ENCODE data around the gene ZFP64.

The ZFP64 gene

DNA sequence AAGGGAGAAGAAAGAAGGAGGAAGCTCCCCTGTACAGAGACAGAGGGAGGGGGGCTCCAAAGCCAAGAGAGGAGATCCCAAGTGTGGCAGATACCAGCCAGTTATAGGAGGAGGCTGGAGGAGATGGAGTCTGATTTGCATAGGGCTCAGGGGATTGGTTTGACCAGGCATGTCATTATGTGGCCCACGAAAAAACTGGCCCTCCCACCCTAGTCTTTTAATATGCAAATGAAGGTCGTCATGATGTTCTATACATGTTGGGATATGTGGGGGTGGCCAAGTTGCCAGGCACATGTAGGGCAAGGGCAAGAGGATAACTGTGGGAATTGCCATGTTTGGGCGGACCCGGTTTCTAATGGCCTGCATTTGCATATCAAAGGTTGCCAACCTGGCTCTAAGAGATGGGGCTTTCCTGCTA lies 17.6 kb upstream of the ZFP64 start:
- CTCF ChIA-PET: interaction anchor here (0.6 kb wide), 1 partner anchor 327 kb away, joined by 5 read pairs; no protein-coding TSS in a partner anchor
- TF ChIP-seq FOXM1 (IDR thresholded peaks at IDR 0.05; ENCODE audit: borderline replicate concordance) (no peak), L3MBTL2 (conservative IDR thresholded peaks at IDR 0.05) (no peak), ARNT (IDR thresholded peaks at IDR 0.05) (no peak), LEF1 (IDR thresholded peaks at IDR 0.05; ENCODE audit: borderline replicate concordance) (no peak), SUZ12 (IDR thresholded peaks at IDR 0.05) (no peak), ZNF384 (IDR thresholded peaks at IDR 0.05) (no peak), CTBP1 (IDR thresholded peaks at IDR 0.05; ENCODE audit: borderline replicate concordance) (no peak), ELF4 (IDR thresholded peaks at IDR 0.05) (no peak), TARDBP (IDR thresholded peaks at IDR 0.05) (no peak), HDGF (IDR thresholded peaks at IDR 0.05; ENCODE audit: borderline replicate concordance) (no peak), FOXA1 (IDR thresholded peaks at IDR 0.05) (no peak)
- DNase-seq (ENCODE audit: extremely low spot score): no peak
- POLR2A ChIA-PET: no interaction called here

DNA sequence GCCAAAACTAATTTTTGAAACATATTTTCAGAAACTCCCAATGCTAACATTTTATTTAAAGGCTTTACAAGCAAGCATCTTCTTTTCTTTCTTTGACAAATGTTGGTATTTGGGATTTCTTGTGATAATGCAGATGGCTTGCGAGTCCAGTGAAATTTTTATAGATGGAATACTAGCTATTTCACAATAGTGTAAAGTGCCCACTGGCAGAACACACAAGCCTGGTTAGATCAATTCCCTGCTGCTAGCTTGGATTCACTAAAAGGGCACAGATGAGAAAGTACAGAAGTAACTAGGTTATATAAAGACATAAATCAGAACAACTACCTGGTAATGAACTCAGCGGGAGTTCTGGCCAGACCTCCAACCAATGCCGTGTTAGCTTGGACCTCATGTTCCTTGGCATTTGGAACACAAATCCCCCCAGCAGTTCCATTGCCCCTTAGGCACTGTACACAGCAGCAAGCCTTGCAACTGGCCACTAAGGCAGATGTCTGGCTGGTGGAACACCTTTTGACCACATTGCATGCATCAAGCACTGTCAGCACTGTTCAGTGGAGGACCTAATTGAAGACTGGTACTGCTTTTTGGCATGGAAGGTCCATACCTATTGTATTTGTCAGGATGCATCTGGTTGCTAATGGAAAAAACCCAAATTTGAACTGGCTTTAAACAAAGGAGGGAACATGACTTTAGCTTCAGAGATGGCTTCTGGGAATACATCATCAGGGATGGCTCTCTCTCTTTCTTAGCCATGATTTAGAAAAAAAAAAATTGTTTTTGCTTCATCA lies 15.6 kb upstream of the ZFP64 start:
- TF ChIP-seq LEF1 (IDR thresholded peaks at IDR 0.05; ENCODE audit: borderline replicate concordance): no peak
- no peak for TF ChIP-seq TARDBP (IDR thresholded peaks at IDR 0.05)
- TF ChIP-seq SUZ12 (IDR thresholded peaks at IDR 0.05): no peak
- no peak for TF ChIP-seq ELF4 (IDR thresholded peaks at IDR 0.05)
- TF ChIP-seq FOXK2 (IDR thresholded peaks at IDR 0.05): no peak
- TF ChIP-seq BHLHE40 (IDR thresholded peaks at IDR 0.05; ENCODE audit: borderline replicate concordance): no peak
- TF ChIP-seq FOXM1 (IDR thresholded peaks at IDR 0.05; ENCODE audit: borderline replicate concordance): no peak
- TF ChIP-seq L3MBTL2 (conservative IDR thresholded peaks at IDR 0.05): no peak
- no peak for TF ChIP-seq ZNF384 (IDR thresholded peaks at IDR 0.05)
- ChIA-PET CTCF (no interaction called here), POLR2A (no interaction called here)
- DNase-seq (ENCODE audit: extremely low spot score): no peak

DNA sequence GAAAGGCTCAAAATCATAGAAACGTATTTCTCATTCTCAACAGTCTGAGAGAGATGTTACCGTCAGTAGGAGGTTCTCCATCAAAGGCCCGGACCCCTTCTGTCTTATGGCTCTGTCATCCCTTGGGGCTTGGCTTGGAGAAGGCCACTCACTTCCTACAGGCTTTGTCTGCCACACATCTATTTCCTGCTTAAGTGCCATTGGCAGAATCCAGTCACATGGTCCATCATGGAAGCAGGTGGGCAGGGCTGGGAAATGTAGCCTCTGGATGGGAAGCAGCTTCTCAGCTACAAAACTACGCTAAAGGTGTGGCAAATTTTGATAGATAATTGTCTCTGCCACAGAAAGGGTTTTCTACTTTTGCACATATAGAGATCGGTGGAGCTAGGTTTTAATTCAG lies 12.6 kb upstream of the ZFP64 start:
- DNase-seq (ENCODE audit: extremely low spot score): no peak
- TF ChIP-seq SUZ12 (IDR thresholded peaks at IDR 0.05): no peak
- TF ChIP-seq FOXM1 (IDR thresholded peaks at IDR 0.05; ENCODE audit: borderline replicate concordance): no peak
- TF ChIP-seq, protein P1, sequence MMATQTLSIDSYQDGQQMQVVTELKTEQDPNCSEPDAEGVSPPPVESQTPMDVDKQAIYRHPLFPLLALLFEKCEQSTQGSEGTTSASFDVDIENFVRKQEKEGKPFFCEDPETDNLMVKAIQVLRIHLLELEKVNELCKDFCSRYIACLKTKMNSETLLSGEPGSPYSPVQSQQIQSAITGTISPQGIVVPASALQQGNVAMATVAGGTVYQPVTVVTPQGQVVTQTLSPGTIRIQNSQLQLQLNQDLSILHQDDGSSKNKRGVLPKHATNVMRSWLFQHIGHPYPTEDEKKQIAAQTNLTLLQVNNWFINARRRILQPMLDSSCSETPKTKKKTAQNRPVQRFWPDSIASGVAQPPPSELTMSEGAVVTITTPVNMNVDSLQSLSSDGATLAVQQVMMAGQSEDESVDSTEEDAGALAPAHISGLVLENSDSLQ (IDR thresholded peaks at IDR 0.05): no peak
- TF ChIP-seq FOXK2 (IDR thresholded peaks at IDR 0.05): no peak
- no peak for TF ChIP-seq NFRKB (IDR thresholded peaks at IDR 0.05)
- no peak for TF ChIP-seq ARNT (IDR thresholded peaks at IDR 0.05)
- TF ChIP-seq BHLHE40 (IDR thresholded peaks at IDR 0.05; ENCODE audit: borderline replicate concordance): no peak
- TF ChIP-seq ELF4 (IDR thresholded peaks at IDR 0.05): no peak
- ChIA-PET POLR2A (interaction anchor here (0.6 to 0.7 kb wide), 2 partner anchors 8 to 659 kb away, joined by 3 read pairs; no protein-coding TSS in a partner anchor), CTCF (no interaction called here)

DNA sequence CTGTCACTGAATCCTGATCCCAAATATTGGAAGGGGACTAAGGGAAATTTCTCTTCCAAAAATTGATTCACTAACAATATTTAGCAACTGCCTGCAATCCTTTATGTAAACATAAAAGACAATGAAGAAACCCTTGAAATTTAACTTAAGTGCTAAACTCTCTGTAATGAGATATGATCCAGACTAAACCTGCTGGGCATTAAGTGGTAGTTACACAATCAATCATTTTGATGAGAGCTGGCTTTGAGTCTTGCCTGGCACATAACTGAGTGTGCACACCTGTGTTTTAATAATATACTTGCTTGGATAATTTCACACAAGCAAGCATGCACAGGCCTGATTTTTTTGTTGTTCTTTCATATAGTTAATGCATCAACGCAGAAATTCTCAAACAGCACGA lies 9.8 kb upstream of the ZFP64 start:
- DNase-seq (ENCODE audit: extremely low spot score): no peak
- ChIA-PET POLR2A (interaction anchor here (1.5 kb wide), 1 partner anchor 10 kb away, joined by 5 read pairs; the partner anchor contains the start of gene ZFP64), CTCF (no interaction called here)
- TF ChIP-seq, protein P1 (IDR thresholded peaks at IDR 0.05): peak; percentile 33; the same call in 1 of the 2 replicates
- TF ChIP-seq LEF1 (IDR thresholded peaks at IDR 0.05; ENCODE audit: borderline replicate concordance): no peak

DNA sequence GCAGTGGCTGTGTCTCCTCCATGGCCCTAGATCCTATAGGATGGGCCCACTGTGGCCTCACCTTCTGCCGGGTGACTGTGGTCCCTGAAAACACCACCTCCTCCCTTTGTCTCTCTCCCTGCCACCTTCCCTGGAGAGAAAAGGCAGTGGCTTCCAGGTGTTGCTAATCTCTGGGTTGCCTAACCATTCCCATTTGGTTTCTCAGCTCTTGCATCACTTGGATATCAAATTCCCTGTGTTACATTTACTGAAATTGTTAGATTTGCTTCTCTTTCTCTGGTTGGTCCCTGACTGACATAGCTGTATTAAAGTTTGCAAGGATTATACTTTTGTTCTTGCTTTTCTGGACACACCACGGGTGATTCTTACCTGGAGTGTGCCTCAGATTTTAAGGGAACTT lies 9.3 kb upstream of the ZFP64 start:
- TF ChIP-seq L3MBTL2 (conservative IDR thresholded peaks at IDR 0.05) (no peak), TARDBP (IDR thresholded peaks at IDR 0.05) (no peak), HDGF (IDR thresholded peaks at IDR 0.05; ENCODE audit: borderline replicate concordance) (no peak), ZNF384 (IDR thresholded peaks at IDR 0.05) (no peak), NFRKB (IDR thresholded peaks at IDR 0.05) (no peak), CTBP1 (IDR thresholded peaks at IDR 0.05; ENCODE audit: borderline replicate concordance) (no peak), SUZ12 (IDR thresholded peaks at IDR 0.05) (no peak), FOXM1 (IDR thresholded peaks at IDR 0.05; ENCODE audit: borderline replicate concordance) (no peak), ARNT (IDR thresholded peaks at IDR 0.05) (no peak), FOXA1 (IDR thresholded peaks at IDR 0.05) (no peak), BHLHE40 (IDR thresholded peaks at IDR 0.05; ENCODE audit: borderline replicate concordance) (no peak), ELF4 (IDR thresholded peaks at IDR 0.05) (no peak)
- TF ChIP-seq, protein P1 (IDR thresholded peaks at IDR 0.05): no peak
- CTCF ChIA-PET: no interaction called here
- no peak for DNase-seq (ENCODE audit: extremely low spot score)
- POLR2A ChIA-PET: interaction anchor here (1.5 kb wide), 1 partner anchor 9 kb away, joined by 5 read pairs; the partner anchor contains the start of gene ZFP64

DNA sequence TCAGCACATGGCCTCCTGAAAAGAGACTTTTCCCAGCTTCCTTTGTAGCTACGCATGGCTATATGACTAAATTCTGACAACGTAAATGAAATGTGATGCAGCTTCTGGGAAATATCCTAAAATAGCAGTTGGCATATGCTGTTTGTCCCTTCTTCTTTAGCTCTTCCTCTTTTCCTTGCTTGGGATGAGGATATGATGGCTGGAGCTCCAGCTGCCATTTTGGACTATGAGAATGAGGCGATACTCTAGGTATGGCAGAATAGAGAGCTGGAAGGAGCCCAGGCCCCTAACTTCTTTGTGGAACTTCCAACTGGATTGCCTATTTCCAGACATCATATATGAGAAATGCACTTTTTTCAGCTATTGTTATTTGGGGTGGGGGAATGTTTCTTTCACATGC lies 5.3 kb upstream of the ZFP64 start:
- no peak for TF ChIP-seq SUZ12 (IDR thresholded peaks at IDR 0.05)
- TF ChIP-seq, protein P1 (IDR thresholded peaks at IDR 0.05): no peak
- no peak for TF ChIP-seq BHLHE40 (IDR thresholded peaks at IDR 0.05; ENCODE audit: borderline replicate concordance)
- no peak for TF ChIP-seq NFRKB (IDR thresholded peaks at IDR 0.05)
- no peak for TF ChIP-seq FOXA1 (IDR thresholded peaks at IDR 0.05)
- no peak for TF ChIP-seq ARNT (IDR thresholded peaks at IDR 0.05)
- no peak for TF ChIP-seq SP1 (IDR thresholded peaks at IDR 0.05)
- TF ChIP-seq LEF1 (IDR thresholded peaks at IDR 0.05; ENCODE audit: borderline replicate concordance): no peak
- POLR2A ChIA-PET: no interaction called here
- DNase-seq (ENCODE audit: extremely low spot score): no peak
- CTCF ChIA-PET: no interaction called here
